Endothelial cell of umbilical vein (primary cell): ENCODE results near the gene EDC4.

Experiments
- CTCF ChIP-seq, 2 donors: IDR thresholded peaks; 1 replicate in 1 of 2; 2 replicates in 1 of 2; pipeline ENCODE4 v1.5.1; 2011; ENCODE audit warnings: low read length in 2 of 2, mild to moderate bottlenecking in 2 of 2, moderate library complexity in 2 of 2, control low read depth in 1 of 2, inconsistent platforms in 1 of 2, low read depth in 1 of 2; ENCODE audit not compliant: insufficient read depth in 1 of 2; ENCODE audit errors: extremely low read depth in 1 of 2
- EZH2 ChIP-seq: IDR thresholded peaks from 2 replicates; pipeline ENCODE4 v1.6.1; 2012; ENCODE audit warnings: borderline replicate concordance, low read depth, mild to moderate bottlenecking, moderate library complexity, low read length, inconsistent platforms; ENCODE audit not compliant: severe bottlenecking
- GATA2 ChIP-seq: IDR thresholded peaks from 2 replicates; pipeline ENCODE4 v1.7.0; 2011; ENCODE audit warnings: low read depth, mild to moderate bottlenecking, moderate library complexity, mixed read lengths, low read length; ENCODE audit not compliant: insufficient read length, insufficient read depth
- POLR2A ChIP-seq: IDR thresholded peaks from 2 replicates; pipeline ENCODE4 v1.6.1; 2012; ENCODE audit warnings: low read depth, mild to moderate bottlenecking, control low read depth, low read length
- POLR2AphosphoS5 ChIP-seq: IDR thresholded peaks from 2 replicates; pipeline ENCODE4 v1.6.1; 2012; ENCODE audit warnings: low read depth, mild to moderate bottlenecking, control low read depth, low read length, moderate library complexity; ENCODE audit not compliant: insufficient read depth

GRCh38 chr16:67910158-67910557 is 37.3 kb downstream of the EDC4 start:
- no peak for TF ChIP-seq CTCF (IDR thresholded peaks at IDR 0.05; ENCODE audit: extremely low read depth in 1 of 2, insufficient read depth in 1 of 2, low read depth in 1 of 2, low read length in 2 of 2)
- TF ChIP-seq GATA2: no peak
- no peak for TF ChIP-seq EZH2
- no peak for TF ChIP-seq POLR2AphosphoS5
- TF ChIP-seq POLR2A: no peak
